ENCODE data around the gene LARP4B. TPM values are rescaled to one million over a fixed set of nuclear protein-coding genes. Genes with fewer than 3 reads are reported as not detected.

LARP4B gene
- polyA plus RNA-seq, 1 donor (not counting 4 experiments of a cell fraction or from before 2014, with no cell fraction given) = 39.4 TPM

- no peaks in the 10 kb centered on the region for H3K79me2 ChIP-seq (ENCODE audit: control insufficient read depth, insufficient read depth, low read length)
- H3K4me2 ChIP-seq (ENCODE audit: control insufficient read depth, extremely low read depth, insufficient read depth, low read depth, low read length) = no peak overlapping the region
- H3K27me3 ChIP-seq (ENCODE audit: control insufficient read depth, extremely low read depth, insufficient read depth, low read length) = peaks cover 9% of the 10 kb centered on the region
- FAIRE-seq (no peak), DNase-seq (ENCODE audit: low read depth, low spot score) (no peak)
- no peak overlapping the region for H3K4me3 ChIP-seq (ENCODE audit: control insufficient read depth in 2 of 3, extremely low read depth in 1 of 3, insufficient read depth in 2 of 3, low read depth in 1 of 3, low read length in 3 of 3)
- dilution Hi-C loops (cut with MboI; ENCODE audit: extremely low pct_ligation_motif_present, low sequenced_read_pairs) = no loop called here
- no peak overlapping the region for H3K9ac ChIP-seq (ENCODE audit: control insufficient read depth, extremely low read depth, insufficient read depth, low read length)
- H3K9me1 ChIP-seq (ENCODE audit: control insufficient read depth, extremely low read depth, insufficient read depth, low read length) = no peaks in the 10 kb centered on the region
- no peak overlapping the region for H2AFZ ChIP-seq (ENCODE audit: control insufficient read depth, low read length)
- no peaks in the 10 kb centered on the region for H4K20me1 ChIP-seq (ENCODE audit: control insufficient read depth, extremely low read depth, insufficient read depth, low read length)
- H3K4me1 ChIP-seq (ENCODE audit: control insufficient read depth, extremely low read depth, insufficient read depth, low read length) = no peaks in the 10 kb centered on the region
- H3K9me3 ChIP-seq (ENCODE audit: control insufficient read depth, low read depth, low read length) = no peaks in the 10 kb centered on the region
- no peaks in the 10 kb centered on the region for H3K36me3 ChIP-seq (ENCODE audit: control insufficient read depth in 2 of 2, extremely low read depth in 1 of 2, insufficient read depth in 2 of 2, low read length in 2 of 2)
- TF ChIP-seq EZH2 (IDR thresholded peaks at IDR 0.05; ENCODE audit: low read length) (no peak), CTCF (optimal IDR thresholded peaks at IDR 0.05 in 1 of 3, IDR thresholded peaks at IDR 0.05 in 1 of 3, conservative IDR thresholded peaks at IDR 0.05 in 1 of 3; ENCODE audit: extremely low read depth in 1 of 3, insufficient read depth in 2 of 3, low read length in 3 of 3) (no peak)
- no peak overlapping the region for H3K27ac ChIP-seq (ENCODE audit: control insufficient read depth, insufficient read depth, low read length)
Measured at GRCh38 chr10:969473-970150, 38.1 kb upstream of the LARP4B start.

- dilution Hi-C loops (cut with MboI; ENCODE audit: extremely low pct_ligation_motif_present, low sequenced_read_pairs) = no loop called here
- peaks cover 9% of the 10 kb centered on the region for H3K27me3 ChIP-seq (ENCODE audit: control insufficient read depth, extremely low read depth, insufficient read depth, low read length)
- no peak overlapping the region for H3K9ac ChIP-seq (ENCODE audit: control insufficient read depth, extremely low read depth, insufficient read depth, low read length)
- H3K4me2 ChIP-seq (ENCODE audit: control insufficient read depth, extremely low read depth, insufficient read depth, low read depth, low read length) = no peak overlapping the region
- no peak overlapping the region for H3K4me3 ChIP-seq (ENCODE audit: control insufficient read depth in 2 of 3, extremely low read depth in 1 of 3, insufficient read depth in 2 of 3, low read depth in 1 of 3, low read length in 3 of 3)
- no peaks in the 10 kb centered on the region for H3K4me1 ChIP-seq (ENCODE audit: control insufficient read depth, extremely low read depth, insufficient read depth, low read length)
- no peaks in the 10 kb centered on the region for H4K20me1 ChIP-seq (ENCODE audit: control insufficient read depth, extremely low read depth, insufficient read depth, low read length)
- DNase-seq (ENCODE audit: low read depth, low spot score) = no peak
- H3K27ac ChIP-seq (ENCODE audit: control insufficient read depth, insufficient read depth, low read length) = no peak overlapping the region
- no peak overlapping the region for H2AFZ ChIP-seq (ENCODE audit: control insufficient read depth, low read length)
- no peaks in the 10 kb centered on the region for H3K79me2 ChIP-seq (ENCODE audit: control insufficient read depth, insufficient read depth, low read length)
- no peaks in the 10 kb centered on the region for H3K9me1 ChIP-seq (ENCODE audit: control insufficient read depth, extremely low read depth, insufficient read depth, low read length)
- H3K36me3 ChIP-seq (ENCODE audit: control insufficient read depth in 2 of 2, extremely low read depth in 1 of 2, insufficient read depth in 2 of 2, low read length in 2 of 2) = no peaks in the 10 kb centered on the region
- TF ChIP-seq EZH2 (IDR thresholded peaks at IDR 0.05; ENCODE audit: low read length) (no peak), CTCF (optimal IDR thresholded peaks at IDR 0.05 in 1 of 3, IDR thresholded peaks at IDR 0.05 in 1 of 3, conservative IDR thresholded peaks at IDR 0.05 in 1 of 3; ENCODE audit: extremely low read depth in 1 of 3, insufficient read depth in 2 of 3, low read length in 3 of 3) (no peak)
- no peaks in the 10 kb centered on the region for H3K9me3 ChIP-seq (ENCODE audit: control insufficient read depth, low read depth, low read length)
- FAIRE-seq = no peak
Measured at GRCh38 chr10:968546-969199, 37.2 kb upstream of the LARP4B start.
